OCI-LY3 (cell line): ENCODE measurements around the gene LTN1.

Experiments
- EZH2phosphoT487 ChIP-seq: fragments of 200-600 bp; shearing (Covaris generic); IDR thresholded peaks from 2 replicates; pipeline ENCODE4 v1.6.1; 2018; ENCODE audit warnings: antibody characterized with exemption, mixed run types, low read depth
- TF ChIP-seq, protein P1 (sequence below): fragments of 200-600, 300-600 bp; sonication (generic); IDR thresholded peaks from 2 replicates; pipeline ENCODE4 v1.5.1; 2014; ENCODE audit warnings: antibody characterized with exemption, low read length, low read depth

DNA sequence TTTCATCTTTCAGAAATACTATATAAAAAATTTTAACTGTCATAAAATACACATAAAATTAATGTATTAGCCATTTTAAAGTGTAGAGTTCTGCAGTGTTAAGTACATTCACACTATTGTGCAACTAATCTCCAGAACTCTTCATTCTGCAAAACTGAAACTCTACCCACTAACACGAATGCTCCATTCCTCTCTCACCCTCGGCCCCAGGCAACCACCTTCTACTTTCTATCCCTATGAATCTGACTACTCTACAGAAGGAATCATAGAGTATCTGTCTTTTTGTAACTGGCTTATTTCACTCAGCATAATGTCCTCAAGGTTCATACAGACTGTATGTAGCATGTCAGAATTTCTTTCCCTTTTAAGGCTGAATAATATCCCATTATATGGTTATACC lies 43.4 kb downstream of the LTN1 start:
- TF ChIP-seq, protein P1, sequence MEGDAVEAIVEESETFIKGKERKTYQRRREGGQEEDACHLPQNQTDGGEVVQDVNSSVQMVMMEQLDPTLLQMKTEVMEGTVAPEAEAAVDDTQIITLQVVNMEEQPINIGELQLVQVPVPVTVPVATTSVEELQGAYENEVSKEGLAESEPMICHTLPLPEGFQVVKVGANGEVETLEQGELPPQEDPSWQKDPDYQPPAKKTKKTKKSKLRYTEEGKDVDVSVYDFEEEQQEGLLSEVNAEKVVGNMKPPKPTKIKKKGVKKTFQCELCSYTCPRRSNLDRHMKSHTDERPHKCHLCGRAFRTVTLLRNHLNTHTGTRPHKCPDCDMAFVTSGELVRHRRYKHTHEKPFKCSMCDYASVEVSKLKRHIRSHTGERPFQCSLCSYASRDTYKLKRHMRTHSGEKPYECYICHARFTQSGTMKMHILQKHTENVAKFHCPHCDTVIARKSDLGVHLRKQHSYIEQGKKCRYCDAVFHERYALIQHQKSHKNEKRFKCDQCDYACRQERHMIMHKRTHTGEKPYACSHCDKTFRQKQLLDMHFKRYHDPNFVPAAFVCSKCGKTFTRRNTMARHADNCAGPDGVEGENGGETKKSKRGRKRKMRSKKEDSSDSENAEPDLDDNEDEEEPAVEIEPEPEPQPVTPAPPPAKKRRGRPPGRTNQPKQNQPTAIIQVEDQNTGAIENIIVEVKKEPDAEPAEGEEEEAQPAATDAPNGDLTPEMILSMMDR, result no peak
- no peak for TF ChIP-seq EZH2phosphoT487
